ENCODE measurements around the gene LMX1A.

- no peak for TF ChIP-seq EZH2 (IDR thresholded peaks at IDR 0.05; ENCODE audit: low read depth, unreplicated experiment)
- TF ChIP-seq EZH2phosphoT487 (IDR thresholded peaks at IDR 0.05; ENCODE audit: unreplicated experiment): no peak
- TF ChIP-seq CTCF (conservative IDR thresholded peaks at IDR 0.05; ENCODE audit: low read depth in 2 of 2): no peak
- no peak for TF ChIP-seq ZNF114 (CRISPR knock-in tag; IDR thresholded peaks at IDR 0.05)
- TF ChIP-seq POLR2AphosphoS5 (IDR thresholded peaks at IDR 0.05; ENCODE audit: low read depth): no peak
- no peak for TF ChIP-seq CREB1 (CRISPR knock-in tag; IDR thresholded peaks at IDR 0.05; ENCODE audit: low read depth)
- TF ChIP-seq ETS1 (IDR thresholded peaks at IDR 0.05): no peak
- TF ChIP-seq REST (IDR thresholded peaks at IDR 0.05; ENCODE audit: unreplicated experiment): no peak
- no peak for TF ChIP-seq JUNB (IDR thresholded peaks at IDR 0.05; ENCODE audit: unreplicated experiment)
Observed at GRCh38 chr1:165168467-165168866, 188.0 kb downstream of the LMX1A start.

Data from GM23338 (cell line).